Thyroid gland (tissue), 4 donors: ENCODE data around the gene ERMP1.

Experiments used
- POLR2A ChIP-seq, 2 donors: fragments of 450-650 bp; IDR thresholded peaks; one replicate each; pipeline ENCODE4 v1.6.1; 2017; ENCODE audit warnings: antibody characterized with exemption in 2 of 2, mild to moderate bottlenecking in 2 of 2, moderate library complexity in 1 of 2
- TF ChIP-seq, protein P1 (sequence below), 6 experiments: fragments of 200-600 bp in 3 of 6; fragments of 450-650 bp in 3 of 6; sonication (generic) in 3 of 6; IDR thresholded peaks; one replicate each; pipeline ENCODE4 v1.5.1; 2016 to 2019; ENCODE audit warnings: antibody characterized with exemption in 6 of 6, mild to moderate bottlenecking in 2 of 6, inconsistent platforms in 1 of 6, moderate library complexity in 1 of 6

DNA sequence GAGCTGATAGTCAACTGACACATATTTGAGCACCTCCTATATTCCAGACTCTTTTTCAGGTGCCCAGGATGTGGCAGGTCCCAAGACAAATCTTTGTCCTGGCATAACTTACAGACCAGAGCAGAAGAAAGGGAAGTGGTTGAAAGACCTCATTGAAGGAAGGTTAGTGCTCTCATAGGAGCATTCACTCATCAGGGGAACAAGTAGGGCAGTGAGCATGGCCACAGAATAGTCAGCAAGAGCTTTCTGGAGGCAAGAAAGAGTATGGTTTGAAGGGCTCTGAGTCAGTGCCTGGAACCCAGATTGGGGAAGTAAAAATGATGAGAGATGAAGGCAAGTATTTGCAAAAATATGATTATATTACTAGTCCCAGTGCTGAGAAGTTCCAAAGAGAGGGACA is 25.0 kb upstream of the ERMP1 start:
- TF ChIP-seq, protein P1, sequence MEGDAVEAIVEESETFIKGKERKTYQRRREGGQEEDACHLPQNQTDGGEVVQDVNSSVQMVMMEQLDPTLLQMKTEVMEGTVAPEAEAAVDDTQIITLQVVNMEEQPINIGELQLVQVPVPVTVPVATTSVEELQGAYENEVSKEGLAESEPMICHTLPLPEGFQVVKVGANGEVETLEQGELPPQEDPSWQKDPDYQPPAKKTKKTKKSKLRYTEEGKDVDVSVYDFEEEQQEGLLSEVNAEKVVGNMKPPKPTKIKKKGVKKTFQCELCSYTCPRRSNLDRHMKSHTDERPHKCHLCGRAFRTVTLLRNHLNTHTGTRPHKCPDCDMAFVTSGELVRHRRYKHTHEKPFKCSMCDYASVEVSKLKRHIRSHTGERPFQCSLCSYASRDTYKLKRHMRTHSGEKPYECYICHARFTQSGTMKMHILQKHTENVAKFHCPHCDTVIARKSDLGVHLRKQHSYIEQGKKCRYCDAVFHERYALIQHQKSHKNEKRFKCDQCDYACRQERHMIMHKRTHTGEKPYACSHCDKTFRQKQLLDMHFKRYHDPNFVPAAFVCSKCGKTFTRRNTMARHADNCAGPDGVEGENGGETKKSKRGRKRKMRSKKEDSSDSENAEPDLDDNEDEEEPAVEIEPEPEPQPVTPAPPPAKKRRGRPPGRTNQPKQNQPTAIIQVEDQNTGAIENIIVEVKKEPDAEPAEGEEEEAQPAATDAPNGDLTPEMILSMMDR (IDR thresholded peaks at IDR 0.05): no peak
- TF ChIP-seq POLR2A (IDR thresholded peaks at IDR 0.05): no peak
